Mesothelial cell of epicardium (in vitro differentiated cells): Measurements from ENCODE around the gene CASP3. TPM values are rescaled to one million over a fixed set of nuclear protein-coding genes. Genes with fewer than 3 reads are reported as not detected.

Experiments
- DNase-seq, 2 experiments: peaks; one replicate each; pipeline ENCODE4 v3.0.0; 2021; ENCODE audit warnings: low spot score in 2 of 2; ENCODE audit not compliant: unreplicated experiment in 2 of 2
- H3K27ac Mint-ChIP-seq: 2 replicates; pipeline ENCODE4 v1.8.0; 2021; ENCODE audit warnings: mixed read lengths
- H3K27me3 Mint-ChIP-seq: 2 replicates; pipeline ENCODE4 v1.8.0; 2021; ENCODE audit warnings: low read depth, mixed read lengths
- H3K36me3 Mint-ChIP-seq: 2 replicates; pipeline ENCODE4 v1.8.0; 2021; ENCODE audit warnings: mixed read lengths
- H3K4me1 Mint-ChIP-seq: 2 replicates; pipeline ENCODE4 v1.8.0; 2021; ENCODE audit warnings: mixed read lengths
- H3K4me3 Mint-ChIP-seq: 2 replicates; pipeline ENCODE4 v1.8.0; 2021; ENCODE audit warnings: mild to moderate bottlenecking, moderate library complexity, mixed read lengths
- H3K9me3 Mint-ChIP-seq: 2 replicates; pipeline ENCODE4 v1.8.0; 2021; ENCODE audit warnings: mixed read lengths
- total RNA-seq: library from RNA; stranded (reverse); gene quantifications from 3 replicates; pipeline ENCODE4 v1.2.1, GENCODE V29; 2021
- TF ChIP-seq, protein P1 (sequence below): fragments of 200-600 bp; sonication (generic); IDR thresholded peaks from one replicate; pipeline ENCODE4 v1.5.0; 2021; ENCODE audit warnings: antibody characterized with exemption; ENCODE audit not compliant: unreplicated experiment

CASP3 gene
- total RNA-seq, 1 donor from 2014 or later, result 21.0 TPM

DNA sequence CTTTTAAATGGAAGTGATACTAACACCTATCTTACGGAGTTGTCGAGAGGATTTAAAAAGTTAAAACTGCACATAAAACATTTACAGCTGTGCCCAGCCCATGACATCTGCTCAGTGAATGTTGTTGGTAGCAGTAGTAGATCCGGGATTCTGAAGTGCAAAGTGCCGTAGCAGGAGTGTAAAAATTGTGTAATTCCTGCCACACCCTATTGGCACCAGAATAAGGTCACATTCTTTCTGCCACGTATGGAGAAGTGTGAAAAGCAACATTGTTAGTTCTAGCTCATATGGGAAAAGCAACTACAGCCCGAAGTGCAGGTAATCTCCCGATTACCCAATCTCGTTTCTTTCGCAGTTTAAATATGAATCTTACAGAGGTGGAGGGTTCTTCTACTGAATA is 31.5 kb upstream of the CASP3 start:
- no peak for DNase-seq
- H3K27me3 Mint-ChIP-seq, result no peaks in the 10 kb centered on the region
- TF ChIP-seq, protein P1, sequence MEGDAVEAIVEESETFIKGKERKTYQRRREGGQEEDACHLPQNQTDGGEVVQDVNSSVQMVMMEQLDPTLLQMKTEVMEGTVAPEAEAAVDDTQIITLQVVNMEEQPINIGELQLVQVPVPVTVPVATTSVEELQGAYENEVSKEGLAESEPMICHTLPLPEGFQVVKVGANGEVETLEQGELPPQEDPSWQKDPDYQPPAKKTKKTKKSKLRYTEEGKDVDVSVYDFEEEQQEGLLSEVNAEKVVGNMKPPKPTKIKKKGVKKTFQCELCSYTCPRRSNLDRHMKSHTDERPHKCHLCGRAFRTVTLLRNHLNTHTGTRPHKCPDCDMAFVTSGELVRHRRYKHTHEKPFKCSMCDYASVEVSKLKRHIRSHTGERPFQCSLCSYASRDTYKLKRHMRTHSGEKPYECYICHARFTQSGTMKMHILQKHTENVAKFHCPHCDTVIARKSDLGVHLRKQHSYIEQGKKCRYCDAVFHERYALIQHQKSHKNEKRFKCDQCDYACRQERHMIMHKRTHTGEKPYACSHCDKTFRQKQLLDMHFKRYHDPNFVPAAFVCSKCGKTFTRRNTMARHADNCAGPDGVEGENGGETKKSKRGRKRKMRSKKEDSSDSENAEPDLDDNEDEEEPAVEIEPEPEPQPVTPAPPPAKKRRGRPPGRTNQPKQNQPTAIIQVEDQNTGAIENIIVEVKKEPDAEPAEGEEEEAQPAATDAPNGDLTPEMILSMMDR, result no peak
- H3K4me3 Mint-ChIP-seq, result no peak overlapping the region
- H3K27ac Mint-ChIP-seq, result no peak overlapping the region
- peaks cover 3% of the 10 kb centered on the region for H3K9me3 Mint-ChIP-seq
- H3K4me1 Mint-ChIP-seq, result no peaks in the 10 kb centered on the region
- H3K36me3 Mint-ChIP-seq, result peaks cover 15% of the 10 kb centered on the region

DNA sequence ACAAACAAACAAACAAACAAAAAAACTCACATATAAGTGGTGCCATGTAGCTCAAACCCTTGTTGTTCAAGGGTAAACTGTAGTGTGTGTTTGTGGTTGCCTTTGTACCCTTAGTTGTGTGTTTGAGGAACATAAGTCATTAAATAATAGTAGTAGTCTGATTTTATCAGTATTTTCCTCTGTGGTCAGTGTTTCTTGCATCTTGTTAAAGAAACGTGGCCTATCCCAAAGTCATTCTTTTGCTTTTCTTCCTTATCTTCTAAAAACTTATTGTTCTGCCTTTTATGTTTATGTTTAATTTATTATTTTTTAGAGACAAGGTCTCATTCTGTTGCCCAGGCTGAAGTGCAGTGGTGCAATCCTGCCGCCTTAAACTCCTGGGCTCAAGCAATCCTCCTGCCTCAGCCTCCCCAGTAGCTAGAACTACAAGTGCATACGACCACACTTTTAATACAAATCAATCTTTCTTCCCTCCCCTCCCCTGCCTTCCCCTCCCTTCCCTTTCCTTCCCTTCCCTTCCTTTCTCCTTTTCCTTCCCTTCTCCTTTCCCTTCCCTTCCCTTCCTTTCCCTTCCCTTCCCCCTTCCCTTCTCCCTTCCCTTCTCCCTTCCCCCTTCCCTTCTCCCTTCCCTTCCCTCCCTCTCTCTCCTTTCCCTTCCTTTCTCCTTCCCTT is 26.7 kb upstream of the CASP3 start:
- H3K4me3 Mint-ChIP-seq, result no peak overlapping the region
- no peak overlapping the region for H3K27ac Mint-ChIP-seq
- peaks cover 3% of the 10 kb centered on the region for H3K9me3 Mint-ChIP-seq
- DNase-seq, result no peak
- TF ChIP-seq, protein P1, result no peak
- no peaks in the 10 kb centered on the region for H3K27me3 Mint-ChIP-seq
- H3K4me1 Mint-ChIP-seq, result no peaks in the 10 kb centered on the region
- peaks cover 29% of the 10 kb centered on the region for H3K36me3 Mint-ChIP-seq

DNA sequence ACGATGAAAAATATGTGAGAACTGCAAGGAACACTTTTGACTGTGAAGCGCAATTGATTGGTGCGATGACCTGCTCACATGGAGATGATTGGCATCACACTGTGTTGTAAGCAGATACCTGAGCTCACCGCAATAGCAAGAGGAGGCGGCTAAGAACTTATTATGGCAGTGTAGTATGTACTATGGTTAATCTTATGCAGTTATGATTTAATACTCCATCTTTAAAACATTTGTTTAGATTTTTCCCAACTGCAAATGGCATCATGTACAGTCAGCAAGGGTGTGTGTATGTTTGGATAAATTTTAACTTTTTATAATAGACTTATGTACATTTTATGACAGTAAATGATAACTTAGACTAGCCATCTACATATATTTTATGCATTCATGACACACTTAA is 25.8 kb upstream of the CASP3 start:
- peaks cover 24% of the 10 kb centered on the region for H3K36me3 Mint-ChIP-seq

DNA sequence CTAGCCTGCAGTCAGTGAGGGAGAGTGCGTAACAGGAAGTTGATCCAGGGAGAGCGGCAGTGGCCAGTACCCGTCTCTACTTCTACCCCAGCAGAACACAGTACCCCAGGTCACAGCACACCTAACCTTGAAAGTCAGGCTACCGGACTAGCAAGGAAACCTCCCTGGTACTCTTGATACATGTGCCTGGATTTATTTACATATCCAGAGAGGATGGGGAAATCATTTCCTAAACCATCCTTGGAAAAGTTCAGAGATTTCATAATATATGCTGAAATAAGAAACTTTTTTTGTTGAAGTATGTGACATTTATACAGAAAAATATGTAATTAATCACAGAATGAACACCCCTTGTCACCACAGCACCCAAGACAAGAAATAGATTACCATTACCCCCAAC is 24.8 kb upstream of the CASP3 start:
- peaks cover 19% of the 10 kb centered on the region for H3K36me3 Mint-ChIP-seq
- H3K4me1 Mint-ChIP-seq, result no peaks in the 10 kb centered on the region

More for the DNA sequence above, 25.8 kb upstream of the CASP3 start:
- H3K27ac Mint-ChIP-seq, result no peak overlapping the region
- peaks cover 3% of the 10 kb centered on the region for H3K9me3 Mint-ChIP-seq
- H3K27me3 Mint-ChIP-seq, result no peaks in the 10 kb centered on the region
- no peak for DNase-seq
- no peaks in the 10 kb centered on the region for H3K4me1 Mint-ChIP-seq
- H3K4me3 Mint-ChIP-seq, result no peak overlapping the region
- TF ChIP-seq, protein P1, result no peak

DNA sequence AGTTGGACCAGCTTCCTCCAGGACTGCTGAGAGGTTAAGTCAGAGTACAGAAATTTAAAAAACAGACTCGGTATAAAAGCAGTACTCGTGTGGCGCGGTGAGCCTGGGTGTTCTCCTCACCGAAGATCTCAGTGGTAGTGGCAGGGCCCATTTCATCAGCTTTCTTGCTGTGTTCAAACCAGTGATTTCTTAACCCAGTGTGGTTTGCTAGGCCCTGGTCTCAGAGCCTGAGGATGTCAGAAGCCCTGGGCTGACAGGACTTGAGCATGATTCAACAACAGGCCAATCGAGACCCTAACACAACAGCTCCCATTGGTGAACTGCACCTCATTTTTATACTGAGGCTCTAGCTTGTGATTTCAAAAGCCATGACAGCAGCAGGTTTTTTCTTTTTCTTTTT is 23.5 kb upstream of the CASP3 start:
- no peaks in the 10 kb centered on the region for H3K4me1 Mint-ChIP-seq
- TF ChIP-seq, protein P1, result no peak
- H3K27ac Mint-ChIP-seq, result no peak overlapping the region

More for the DNA sequence above, 24.8 kb upstream of the CASP3 start:
- H3K4me3 Mint-ChIP-seq, result no peak overlapping the region
- TF ChIP-seq, protein P1, result no peak
- no peaks in the 10 kb centered on the region for H3K9me3 Mint-ChIP-seq
- no peak overlapping the region for H3K27ac Mint-ChIP-seq
- DNase-seq, result no peak
- no peaks in the 10 kb centered on the region for H3K27me3 Mint-ChIP-seq

More for the DNA sequence above, 23.5 kb upstream of the CASP3 start:
- H3K27me3 Mint-ChIP-seq, result no peaks in the 10 kb centered on the region
- DNase-seq, result no peak
- no peak overlapping the region for H3K4me3 Mint-ChIP-seq
- peaks cover 27% of the 10 kb centered on the region for H3K36me3 Mint-ChIP-seq
- H3K9me3 Mint-ChIP-seq, result no peaks in the 10 kb centered on the region
